BLaER1 (cell line): ENCODE results near the gene SLC17A5.

Experiments
- H3K27ac ChIP-seq: shearing (Covaris generic); formaldehyde crosslinking; 2 replicates; pipeline ENCODE4 v1.8.1; 2022
- H3K27me3 ChIP-seq: shearing (Covaris generic); formaldehyde crosslinking; 2 replicates; pipeline ENCODE4 v1.8.1; 2022
- H3K36me3 ChIP-seq: shearing (Covaris generic); formaldehyde crosslinking; 2 replicates; pipeline ENCODE4 v1.8.1; 2022
- H3K4me1 ChIP-seq: shearing (Covaris generic); formaldehyde crosslinking; 2 replicates; pipeline ENCODE4 v1.8.1; 2022
- H3K4me2 ChIP-seq: shearing (Covaris generic); formaldehyde crosslinking; 2 replicates; pipeline ENCODE4 v1.8.1; 2022
- H3K4me3 ChIP-seq: shearing (Covaris generic); formaldehyde crosslinking; 2 replicates; pipeline ENCODE4 v1.8.1; 2022
- H3K9ac ChIP-seq: shearing (Covaris generic); formaldehyde crosslinking; 2 replicates; pipeline ENCODE4 v1.8.1; 2022
- H3K9me3 ChIP-seq: shearing (Covaris generic); formaldehyde crosslinking; 2 replicates; pipeline ENCODE4 v1.8.1; 2022
- H4K20me1 ChIP-seq: shearing (Covaris generic); formaldehyde crosslinking; 2 replicates; pipeline ENCODE4 v1.8.1; 2022
- Cebpa-rat ChIP-seq: shearing (Covaris generic); IDR thresholded peaks from 2 replicates; pipeline ENCODE4 v1.8.1; 2022

The SLC17A5 gene

GRCh38 chr6:73614802-73615201 is 39.0 kb downstream of the SLC17A5 start:
- H3K4me3 ChIP-seq: no peak overlapping the region
- no peaks in the 10 kb centered on the region for H3K27me3 ChIP-seq
- no peak overlapping the region for H3K27ac ChIP-seq
- no peaks in the 10 kb centered on the region for H4K20me1 ChIP-seq
- H3K9me3 ChIP-seq: no peaks in the 10 kb centered on the region
- H3K9ac ChIP-seq: no peak overlapping the region
- no peak overlapping the region for H3K4me2 ChIP-seq
- no peaks in the 10 kb centered on the region for H3K4me1 ChIP-seq
- no peak for TF ChIP-seq Cebpa-rat
- peaks cover 41% of the 10 kb centered on the region for H3K36me3 ChIP-seq

DNA sequence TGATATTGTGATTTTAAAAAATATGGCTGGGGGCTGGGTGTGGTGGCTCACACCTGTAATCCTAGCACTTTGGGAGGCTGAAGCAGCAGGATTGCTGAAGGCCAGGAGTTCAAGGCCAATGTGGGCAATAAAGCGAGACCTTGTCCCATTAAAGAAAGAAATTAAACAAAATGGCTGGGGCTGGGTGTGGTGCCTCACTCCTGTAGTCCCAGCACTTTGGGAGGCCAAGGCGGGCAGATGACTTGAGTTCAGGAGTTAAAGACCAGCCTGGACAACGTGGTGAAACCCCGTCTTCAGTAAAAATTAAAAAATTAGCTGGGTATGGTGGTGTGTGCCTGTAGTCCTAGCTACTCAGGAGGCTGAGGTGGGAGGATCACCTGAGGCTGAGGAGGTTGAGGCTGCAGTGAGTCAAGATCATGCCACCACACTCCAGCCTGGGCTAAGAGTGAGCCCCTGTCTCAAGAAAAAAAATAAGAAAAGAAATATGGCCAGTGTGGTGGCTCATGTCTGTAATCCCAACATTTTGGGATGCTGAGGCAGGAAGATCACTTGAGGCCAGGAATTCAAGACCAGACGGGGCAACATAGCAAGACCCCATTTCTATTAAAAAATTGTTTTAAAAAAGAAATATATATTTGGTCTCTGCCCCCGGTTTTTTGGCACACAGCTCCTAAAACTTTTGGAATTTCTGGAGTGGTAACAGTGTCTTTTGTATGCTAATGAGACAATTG is 39.8 kb downstream of the SLC17A5 start:
- no peaks in the 10 kb centered on the region for H3K4me1 ChIP-seq
- no peak overlapping the region for H3K4me3 ChIP-seq
- H3K36me3 ChIP-seq: peaks cover 48% of the 10 kb centered on the region
- TF ChIP-seq Cebpa-rat: no peak
- no peaks in the 10 kb centered on the region for H3K9me3 ChIP-seq
- no peak overlapping the region for H3K9ac ChIP-seq
- no peaks in the 10 kb centered on the region for H4K20me1 ChIP-seq
- H3K27ac ChIP-seq: no peak overlapping the region
- no peak overlapping the region for H3K4me2 ChIP-seq
- no peaks in the 10 kb centered on the region for H3K27me3 ChIP-seq

- no peak overlapping the region for H3K4me2 ChIP-seq
- H3K9ac ChIP-seq: no peak overlapping the region
- TF ChIP-seq Cebpa-rat: no peak
- no peaks in the 10 kb centered on the region for H3K27me3 ChIP-seq
- no peaks in the 10 kb centered on the region for H4K20me1 ChIP-seq
- H3K4me1 ChIP-seq: no peaks in the 10 kb centered on the region
- no peaks in the 10 kb centered on the region for H3K9me3 ChIP-seq
- peaks cover 54% of the 10 kb centered on the region for H3K36me3 ChIP-seq
- no peak overlapping the region for H3K27ac ChIP-seq
- no peak overlapping the region for H3K4me3 ChIP-seq
Measured at GRCh38 chr6:73612611-73613010, 41.2 kb downstream of the SLC17A5 start.

- Histone ChIP-seq H3K9ac (no peak overlapping the region), H3K27ac (no peak overlapping the region), H3K4me2 (no peak overlapping the region)
Measured at GRCh38 chr6:73610444-73611275, 43.1 kb downstream of the SLC17A5 start.

DNA sequence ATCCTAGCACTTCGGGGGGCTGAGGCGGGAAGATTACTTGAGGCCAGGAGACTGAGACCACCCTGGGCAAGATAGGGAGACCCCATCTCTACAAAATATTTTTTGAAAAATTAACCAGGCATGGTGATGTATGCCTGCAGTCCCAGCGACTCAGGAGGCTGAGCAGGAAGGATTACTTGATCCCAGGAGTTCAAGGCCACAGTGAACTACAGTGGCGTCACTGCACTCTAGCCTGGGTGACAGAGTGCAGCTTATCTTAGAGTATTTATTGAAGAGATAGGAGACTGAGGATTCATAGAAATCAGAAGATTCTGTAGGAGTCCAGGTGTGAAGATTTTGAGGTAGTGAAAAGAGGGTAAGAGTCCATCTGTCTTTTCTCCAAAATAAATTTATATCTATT is 45.0 kb downstream of the SLC17A5 start:
- no peaks in the 10 kb centered on the region for H3K27me3 ChIP-seq
- H3K36me3 ChIP-seq: peaks cover 59% of the 10 kb centered on the region
- no peaks in the 10 kb centered on the region for H3K4me1 ChIP-seq
- H3K9me3 ChIP-seq: no peaks in the 10 kb centered on the region
- H3K4me2 ChIP-seq: no peak overlapping the region
- H3K4me3 ChIP-seq: no peak overlapping the region
- no peak overlapping the region for H3K27ac ChIP-seq
- no peak for TF ChIP-seq Cebpa-rat
- no peak overlapping the region for H3K9ac ChIP-seq
- no peaks in the 10 kb centered on the region for H4K20me1 ChIP-seq

More at GRCh38 chr6:73610444-73611275, 43.1 kb downstream of the SLC17A5 start:
- Histone ChIP-seq H4K20me1 (no peaks in the 10 kb centered on the region), H3K27me3 (no peaks in the 10 kb centered on the region), H3K4me3 (no peak overlapping the region), H3K36me3 (peaks cover 65% of the 10 kb centered on the region), H3K9me3 (no peaks in the 10 kb centered on the region), H3K4me1 (no peaks in the 10 kb centered on the region)
- TF ChIP-seq Cebpa-rat: no peak

DNA sequence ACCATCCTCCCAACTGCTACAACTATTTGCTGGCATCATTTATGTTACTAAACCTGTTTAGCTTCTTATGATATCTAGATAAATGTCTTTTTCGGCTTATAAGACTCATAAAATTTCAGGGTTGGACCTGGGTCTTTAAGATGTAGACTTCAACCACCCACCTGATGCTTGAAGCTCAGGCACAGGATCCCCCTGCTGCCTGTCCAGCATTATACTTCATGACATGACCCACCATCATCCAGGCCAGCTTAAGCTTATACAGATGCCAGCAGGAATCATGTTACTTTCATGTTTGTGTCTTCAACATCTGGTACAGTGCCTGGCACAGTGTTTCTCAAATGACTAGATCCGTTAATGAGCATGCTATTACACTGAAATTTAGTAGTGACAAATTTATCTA is 47.4 kb downstream of the SLC17A5 start:
- H3K4me1 ChIP-seq: no peaks in the 10 kb centered on the region
- H3K27ac ChIP-seq: no peak overlapping the region
- peaks cover 51% of the 10 kb centered on the region for H3K36me3 ChIP-seq
- no peaks in the 10 kb centered on the region for H4K20me1 ChIP-seq
- no peak overlapping the region for H3K9ac ChIP-seq
- H3K27me3 ChIP-seq: no peaks in the 10 kb centered on the region
- H3K9me3 ChIP-seq: no peaks in the 10 kb centered on the region
- no peak for TF ChIP-seq Cebpa-rat
- no peak overlapping the region for H3K4me2 ChIP-seq
- no peak overlapping the region for H3K4me3 ChIP-seq

DNA sequence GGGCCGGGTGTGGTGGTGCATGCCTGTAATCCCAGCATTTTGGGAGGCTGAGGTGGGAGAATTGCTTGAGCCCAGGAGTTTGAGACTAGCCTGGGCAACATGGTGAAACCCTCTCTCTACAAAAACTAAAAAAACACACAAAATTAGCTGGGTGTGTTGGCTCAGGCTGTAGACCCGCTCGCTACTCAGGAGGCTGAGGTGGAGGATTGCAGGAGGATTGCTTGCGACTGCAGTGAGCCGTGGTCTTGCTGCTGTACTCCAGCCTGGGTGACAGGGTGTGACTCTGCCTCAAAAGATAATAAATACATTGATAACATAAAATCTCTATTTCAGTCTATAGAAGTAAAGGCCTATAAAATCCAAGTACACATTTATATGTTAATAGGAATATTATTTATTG is 49.3 kb downstream of the SLC17A5 start:
- H4K20me1 ChIP-seq: no peaks in the 10 kb centered on the region
- H3K9me3 ChIP-seq: no peaks in the 10 kb centered on the region
- H3K27ac ChIP-seq: no peak overlapping the region
- no peak overlapping the region for H3K9ac ChIP-seq
- H3K27me3 ChIP-seq: no peaks in the 10 kb centered on the region
- no peak for TF ChIP-seq Cebpa-rat
- H3K4me2 ChIP-seq: no peak overlapping the region
- H3K36me3 ChIP-seq: peaks cover 44% of the 10 kb centered on the region
- no peak overlapping the region for H3K4me3 ChIP-seq
- H3K4me1 ChIP-seq: no peaks in the 10 kb centered on the region

- H4K20me1 ChIP-seq: no peaks in the 10 kb centered on the region
- no peak overlapping the region for H3K4me2 ChIP-seq
- no peaks in the 10 kb centered on the region for H3K9me3 ChIP-seq
- no peaks in the 10 kb centered on the region for H3K4me1 ChIP-seq
- peaks cover 40% of the 10 kb centered on the region for H3K36me3 ChIP-seq
- no peak for TF ChIP-seq Cebpa-rat
- no peak overlapping the region for H3K27ac ChIP-seq
- no peaks in the 10 kb centered on the region for H3K27me3 ChIP-seq
- no peak overlapping the region for H3K9ac ChIP-seq
- no peak overlapping the region for H3K4me3 ChIP-seq
Measured at GRCh38 chr6:73604020-73604419, 49.8 kb downstream of the SLC17A5 start.

GRCh38 chr6:73586416-73586974 is 67.3 kb downstream of the SLC17A5 start:
- Histone ChIP-seq H3K4me3 (no peak overlapping the region), H3K27ac (peak overlapping the region; percentile 86), H3K4me2 (peak overlapping the region; percentile 71), H4K20me1 (no peaks in the 10 kb centered on the region), H3K27me3 (no peaks in the 10 kb centered on the region), H3K36me3 (no peaks in the 10 kb centered on the region), H3K4me1 (peaks cover 17% of the 10 kb centered on the region), H3K9ac (peak overlapping the region; percentile 71), H3K9me3 (peaks cover 4% of the 10 kb centered on the region; the same call in 1 of the 2 replicates)
- no peak for TF ChIP-seq Cebpa-rat
